ENCODE measurements around the gene LINC00237. TPM values are rescaled to one million over a fixed set of nuclear protein-coding genes. Genes with fewer than 3 reads are reported as not detected.
A peak's percentile ranks its signal among the peaks of the same experiment; 100 is the strongest.

Gene LINC00237
- total RNA-seq, 2 donors from 2014 or later = not detected

DNA sequence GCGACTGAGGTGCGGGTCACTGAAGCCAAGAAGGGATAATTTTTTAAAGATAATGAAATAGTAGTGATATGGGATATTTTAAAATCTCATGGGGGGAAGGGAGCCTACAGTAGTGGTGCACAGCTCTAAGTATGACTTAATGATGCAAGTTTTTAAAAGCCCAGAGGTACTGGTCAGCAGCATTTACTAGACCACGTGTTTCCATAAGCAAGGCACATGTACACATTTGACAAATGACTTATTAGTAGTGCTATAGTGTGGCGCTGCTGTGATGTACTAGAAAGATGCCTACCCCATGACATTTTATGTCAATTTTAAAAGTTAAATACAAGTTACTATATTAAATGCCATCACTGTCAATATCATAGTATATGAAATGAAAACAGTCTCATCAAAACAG, 7.5 kb upstream of the LINC00237 start:
- H3K4me3 Mint-ChIP-seq = no peak overlapping the region
- no peaks in the 10 kb centered on the region for H3K36me3 Mint-ChIP-seq
- no peak overlapping the region for H3K27ac Mint-ChIP-seq
- ATAC-seq (no peak), DNase-seq (ENCODE audit: low spot score) (no peak)
- no peaks in the 10 kb centered on the region for H3K9me3 Mint-ChIP-seq
- peaks cover 53 to 59% of the 10 kb centered on the region in 2 donors for H3K27me3 Mint-ChIP-seq
- peaks cover 0 to 3% of the 10 kb centered on the region in 2 donors for H3K4me1 Mint-ChIP-seq (ENCODE audit: low read depth in 2 of 2)

GRCh38 chr20:21111416-21111815, 5.3 kb upstream of the LINC00237 start:
- DNase-seq (ENCODE audit: low spot score) = no peak
- H3K4me1 Mint-ChIP-seq (ENCODE audit: low read depth in 2 of 2) = peaks cover 0 to 3% of the 10 kb centered on the region in 2 donors
- no peak overlapping the region for H3K27ac Mint-ChIP-seq
- H3K27me3 Mint-ChIP-seq = peaks cover 51 to 68% of the 10 kb centered on the region in 2 donors
- no peak for ATAC-seq
- no peak overlapping the region for H3K4me3 Mint-ChIP-seq
- H3K36me3 Mint-ChIP-seq = no peaks in the 10 kb centered on the region
- no peaks in the 10 kb centered on the region for H3K9me3 Mint-ChIP-seq

DNA sequence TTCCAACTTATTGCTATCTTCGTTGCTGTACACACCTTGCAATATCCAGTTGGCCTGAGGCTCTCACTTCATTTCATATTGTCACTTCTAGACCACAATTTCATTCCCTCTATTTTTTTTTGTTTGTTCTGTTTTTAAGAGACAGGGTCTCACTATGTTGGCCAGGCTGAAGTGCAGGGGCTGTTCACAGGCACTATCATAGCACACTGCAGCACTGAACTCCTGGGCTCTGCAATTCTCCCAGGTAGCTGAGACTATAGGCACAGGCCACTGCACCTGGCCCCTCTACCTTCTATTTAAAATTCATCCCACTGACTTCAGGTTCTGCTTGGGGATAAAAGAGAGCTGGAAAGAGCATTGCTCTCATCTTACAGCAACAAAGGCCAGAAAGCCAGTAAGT, 4.7 kb upstream of the LINC00237 start:
- Mint-ChIP-seq H3K4me1 (ENCODE audit: low read depth in 2 of 2) (peaks cover 0 to 5% of the 10 kb centered on the region in 2 donors), H3K9me3 (no peaks in the 10 kb centered on the region), H3K36me3 (no peaks in the 10 kb centered on the region), H3K4me3 (no peak overlapping the region), H3K27ac (no peak overlapping the region), H3K27me3 (peaks cover 51 to 70% of the 10 kb centered on the region in 2 donors)
- ATAC-seq (no peak), DNase-seq (ENCODE audit: low spot score) (no peak)

DNA sequence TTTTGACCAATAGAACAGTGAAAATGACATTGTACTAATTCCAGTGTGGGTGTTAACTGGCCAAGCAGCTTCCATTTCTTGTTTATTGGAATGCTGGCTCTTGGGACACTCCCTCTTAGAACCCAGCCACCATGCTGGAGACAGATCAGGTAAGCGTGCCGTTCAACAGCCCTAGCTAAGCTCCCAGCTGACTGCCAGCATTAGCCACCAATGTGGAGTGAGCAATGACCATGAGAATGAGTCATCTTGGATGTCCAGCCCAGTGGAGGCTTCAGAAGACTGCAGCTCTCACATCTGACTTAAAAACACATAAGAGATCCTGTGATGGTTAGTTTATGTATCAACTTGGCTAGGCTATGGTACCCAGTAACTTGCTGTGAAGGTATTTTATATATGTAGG, 3.0 kb upstream of the LINC00237 start:
- Mint-ChIP-seq H3K9me3 (no peaks in the 10 kb centered on the region), H3K4me1 (ENCODE audit: low read depth in 2 of 2) (peaks cover 0 to 4% of the 10 kb centered on the region in 2 donors), H3K27me3 (peaks cover 41 to 62% of the 10 kb centered on the region in 2 donors), H3K4me3 (no peak overlapping the region), H3K27ac (no peak overlapping the region), H3K36me3 (no peaks in the 10 kb centered on the region)
- no peak for DNase-seq (ENCODE audit: low spot score)
- no peak for ATAC-seq

DNA sequence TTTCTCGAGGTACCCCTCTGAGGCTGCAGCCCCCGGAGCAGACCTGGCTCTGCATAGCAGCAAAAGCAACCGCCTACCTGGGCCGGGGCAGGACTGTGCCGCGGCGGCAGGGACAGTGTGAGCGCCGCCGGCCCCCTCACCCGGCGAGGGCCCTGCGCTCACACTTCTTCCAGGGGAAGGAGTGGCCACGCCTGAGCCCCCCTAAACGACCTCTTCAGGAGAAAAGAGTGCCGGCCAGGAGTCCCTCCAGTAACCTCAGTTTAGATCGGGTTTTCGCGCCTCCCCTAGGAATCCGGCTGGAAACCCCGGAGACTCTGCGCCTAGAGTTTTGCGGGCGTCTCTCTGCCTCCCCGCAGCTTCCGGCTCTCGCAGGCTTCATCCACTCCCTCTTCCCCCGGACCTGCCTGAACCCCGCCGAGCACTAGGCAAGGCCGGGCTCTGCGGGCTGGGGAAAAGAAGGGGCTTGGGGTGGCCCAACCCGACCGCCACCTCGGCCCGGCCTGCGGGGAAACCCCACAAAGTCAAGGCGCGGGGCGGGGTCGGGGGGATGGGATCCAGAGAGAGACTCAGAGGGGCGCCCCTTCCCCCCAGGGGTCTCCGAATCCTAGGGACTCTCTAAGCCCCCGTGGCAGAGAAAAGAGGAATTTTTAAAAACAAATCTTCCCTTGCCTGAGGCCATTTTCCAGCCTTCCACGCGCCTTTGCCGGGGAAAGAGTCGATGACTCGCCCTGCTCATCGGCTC, 558 bp downstream of the LINC00237 start:
- no peak for DNase-seq (ENCODE audit: low spot score)
- Mint-ChIP-seq H3K9me3 (no peaks in the 10 kb centered on the region), H3K4me3 (no peak overlapping the region), H3K4me1 (ENCODE audit: low read depth in 2 of 2) (peaks cover 15 to 16% of the 10 kb centered on the region in 2 donors), H3K36me3 (no peaks in the 10 kb centered on the region), H3K27me3 (peaks cover 42 to 51% of the 10 kb centered on the region in 2 donors), H3K27ac (no peak overlapping the region)
- no peak for ATAC-seq

GRCh38 chr20:21104921-21105320, 1.2 kb downstream of the LINC00237 start:
- no peak overlapping the region for H3K27ac Mint-ChIP-seq
- ATAC-seq (no peak), DNase-seq (ENCODE audit: low spot score) (no peak)
- peaks cover 37 to 45% of the 10 kb centered on the region in 2 donors for H3K27me3 Mint-ChIP-seq
- no peak overlapping the region for H3K4me3 Mint-ChIP-seq
- no peaks in the 10 kb centered on the region for H3K36me3 Mint-ChIP-seq
- no peaks in the 10 kb centered on the region for H3K9me3 Mint-ChIP-seq
- H3K4me1 Mint-ChIP-seq (ENCODE audit: low read depth in 2 of 2) = peaks cover 19 to 20% of the 10 kb centered on the region in 2 donors

DNA sequence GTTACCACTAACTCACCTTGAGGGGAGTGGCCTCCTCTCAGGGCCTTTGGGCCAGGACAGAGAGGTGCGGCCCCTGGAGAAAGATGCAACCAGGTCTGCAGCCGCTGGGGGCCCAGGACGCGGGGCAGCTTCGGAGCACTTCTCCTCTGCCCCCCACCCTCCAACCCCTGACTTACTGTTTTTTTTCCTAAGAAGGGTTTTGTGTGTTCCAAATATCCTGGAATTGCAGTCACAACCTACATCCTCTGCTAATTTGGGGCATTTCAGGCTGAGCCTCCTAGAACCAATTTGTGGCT, 1.7 kb downstream of the LINC00237 start:
- H3K4me3 Mint-ChIP-seq = no peak overlapping the region

DNA sequence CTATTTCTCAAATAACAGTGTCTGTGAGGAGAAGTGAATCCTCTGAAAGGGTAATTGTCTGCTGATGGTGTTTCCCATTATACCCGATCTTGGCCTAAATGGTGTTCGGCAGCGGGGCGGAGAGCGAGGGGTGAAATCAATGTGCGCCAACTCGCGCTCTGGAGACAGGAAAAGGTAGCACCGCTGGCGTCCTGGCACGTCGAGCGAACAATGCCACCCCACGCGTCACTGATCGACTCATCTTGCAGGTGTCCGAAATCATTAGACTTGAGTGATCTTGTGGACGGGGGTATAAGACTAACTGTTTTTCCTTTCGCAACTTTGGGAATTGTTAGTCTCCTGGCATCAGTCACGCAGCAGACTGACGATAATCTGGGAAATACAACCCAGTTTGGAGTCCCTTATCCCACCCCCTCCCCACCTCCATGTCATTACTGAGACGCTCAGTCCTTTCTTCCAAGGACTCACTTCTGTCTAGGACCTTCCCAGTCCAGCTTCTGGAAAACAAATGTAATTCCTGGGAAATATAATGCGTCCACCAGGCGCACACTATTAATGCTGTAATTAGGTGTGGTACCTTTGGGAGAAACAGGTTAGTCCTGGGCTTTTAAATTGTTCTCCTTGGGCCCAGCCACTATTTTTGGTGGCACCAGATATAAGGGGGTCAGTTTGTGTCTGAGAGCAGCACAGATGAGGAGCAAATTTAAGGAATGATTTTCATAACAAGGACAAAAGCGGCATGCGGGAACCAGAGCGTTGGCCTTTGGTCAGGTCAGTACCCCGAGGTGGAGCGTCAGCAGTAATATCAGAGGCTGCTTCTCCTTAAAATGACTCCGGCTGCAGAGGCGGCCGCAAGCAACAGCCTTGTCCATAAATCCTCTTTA, 2.3 kb downstream of the LINC00237 start:
- no peaks in the 10 kb centered on the region for H3K36me3 Mint-ChIP-seq
- peaks cover 20 to 21% of the 10 kb centered on the region in 2 donors for H3K4me1 Mint-ChIP-seq (ENCODE audit: low read depth in 2 of 2)
- no peaks in the 10 kb centered on the region for H3K9me3 Mint-ChIP-seq
- no peak for ATAC-seq
- peak overlapping the region; percentile 80 for H3K4me3 Mint-ChIP-seq
- H3K27ac Mint-ChIP-seq = no peak overlapping the region
- peaks cover 37 to 43% of the 10 kb centered on the region in 2 donors for H3K27me3 Mint-ChIP-seq
- DNase-seq (ENCODE audit: low spot score) = no peak

More for the DNA sequence above, 1.7 kb downstream of the LINC00237 start:
- Mint-ChIP-seq H3K9me3 (no peaks in the 10 kb centered on the region), H3K36me3 (no peaks in the 10 kb centered on the region), H3K4me1 (ENCODE audit: low read depth in 2 of 2) (peaks cover 19 to 20% of the 10 kb centered on the region in 2 donors), H3K27ac (no peak overlapping the region), H3K27me3 (peaks cover 35 to 42% of the 10 kb centered on the region in 2 donors)
- ATAC-seq (no peak), DNase-seq (ENCODE audit: low spot score) (no peak)

DNA sequence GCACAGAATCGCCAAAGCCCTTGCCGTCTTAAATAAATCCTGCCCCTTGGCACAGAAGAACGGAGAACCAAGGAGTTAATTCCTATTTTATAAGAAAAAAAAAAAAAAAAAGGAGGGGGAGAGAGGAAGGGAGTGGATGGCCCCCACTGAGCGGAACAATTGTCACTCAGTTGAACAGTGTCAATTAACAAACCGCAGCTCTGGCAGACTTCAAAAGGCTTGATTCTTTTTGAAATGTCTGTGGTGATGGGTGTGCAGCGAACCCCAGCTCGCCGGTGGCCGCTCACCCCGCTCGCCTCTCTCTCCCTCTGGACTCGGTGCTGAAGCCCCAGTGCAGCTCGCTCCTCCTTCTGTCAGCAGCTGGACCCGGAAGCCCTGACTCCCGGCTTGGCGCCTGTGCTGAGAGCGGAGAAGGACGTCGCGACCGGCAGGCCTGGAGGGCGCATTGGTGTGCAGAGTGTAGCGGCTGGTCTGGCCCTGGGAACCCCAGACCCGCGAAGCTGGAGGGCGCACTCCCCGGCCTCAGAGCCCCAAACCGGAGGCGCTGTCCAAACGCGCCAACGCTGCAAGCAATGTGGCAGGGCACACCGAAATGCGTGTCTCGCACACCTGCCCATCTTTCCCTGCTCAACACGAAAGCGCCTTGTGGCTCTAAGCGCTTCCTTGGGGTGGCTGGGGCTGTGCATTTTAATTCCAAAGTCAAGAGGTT, 3.4 kb downstream of the LINC00237 start:
- H3K9me3 Mint-ChIP-seq = no peaks in the 10 kb centered on the region
- peaks cover 37 to 43% of the 10 kb centered on the region in 2 donors for H3K27me3 Mint-ChIP-seq
- H3K4me1 Mint-ChIP-seq (ENCODE audit: low read depth in 2 of 2) = peaks cover 20 to 26% of the 10 kb centered on the region in 2 donors
- H3K4me3 Mint-ChIP-seq = peak overlapping the region; percentile 80
- ATAC-seq = peak; percentile 48 to 66
- DNase-seq (ENCODE audit: low spot score) = no peak
- no peaks in the 10 kb centered on the region for H3K36me3 Mint-ChIP-seq
- H3K27ac Mint-ChIP-seq = peak overlapping the region in 1 of 2 donors; percentile 99

DNA sequence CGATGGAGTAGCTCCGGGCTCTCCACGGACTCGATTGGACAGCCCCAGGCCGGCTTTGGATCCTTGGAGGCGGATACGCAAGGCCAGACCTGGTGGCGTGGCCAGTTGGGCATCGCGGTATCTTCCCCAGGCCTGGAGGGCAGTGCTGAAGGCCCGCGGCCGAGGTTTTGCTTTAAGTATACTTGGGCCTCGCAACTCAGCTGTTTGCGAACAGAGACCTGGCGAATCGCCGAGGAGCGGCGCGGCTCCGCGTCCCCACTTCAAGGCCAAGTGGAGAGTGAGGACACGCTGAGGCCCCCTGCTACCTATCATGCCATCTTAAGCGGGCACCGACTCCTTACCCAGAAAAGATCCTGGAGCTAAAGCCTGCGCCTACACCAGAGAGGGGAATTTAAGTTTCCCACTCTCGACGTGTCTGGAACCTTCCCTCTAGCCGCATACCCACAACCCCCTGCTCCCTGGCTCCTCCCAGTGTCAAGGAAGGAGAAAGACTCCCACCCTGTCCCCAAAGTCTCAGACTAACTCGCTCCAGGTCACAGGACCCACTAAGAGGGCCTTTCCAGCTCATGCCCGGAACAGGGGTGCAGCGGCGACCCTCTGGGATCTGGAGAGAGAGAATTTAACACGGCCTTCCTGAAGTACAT, 4.1 kb downstream of the LINC00237 start:
- Mint-ChIP-seq H3K4me1 (ENCODE audit: low read depth in 2 of 2) (peaks cover 20 to 26% of the 10 kb centered on the region in 2 donors), H3K4me3 (peak overlapping the region; percentile 80), H3K9me3 (no peaks in the 10 kb centered on the region), H3K36me3 (no peaks in the 10 kb centered on the region), H3K27ac (peak overlapping the region in 1 of 2 donors; percentile 99), H3K27me3 (peaks cover 34 to 40% of the 10 kb centered on the region in 2 donors)
- DNase-seq (ENCODE audit: low spot score) = no peak
- no peak for ATAC-seq

DNA sequence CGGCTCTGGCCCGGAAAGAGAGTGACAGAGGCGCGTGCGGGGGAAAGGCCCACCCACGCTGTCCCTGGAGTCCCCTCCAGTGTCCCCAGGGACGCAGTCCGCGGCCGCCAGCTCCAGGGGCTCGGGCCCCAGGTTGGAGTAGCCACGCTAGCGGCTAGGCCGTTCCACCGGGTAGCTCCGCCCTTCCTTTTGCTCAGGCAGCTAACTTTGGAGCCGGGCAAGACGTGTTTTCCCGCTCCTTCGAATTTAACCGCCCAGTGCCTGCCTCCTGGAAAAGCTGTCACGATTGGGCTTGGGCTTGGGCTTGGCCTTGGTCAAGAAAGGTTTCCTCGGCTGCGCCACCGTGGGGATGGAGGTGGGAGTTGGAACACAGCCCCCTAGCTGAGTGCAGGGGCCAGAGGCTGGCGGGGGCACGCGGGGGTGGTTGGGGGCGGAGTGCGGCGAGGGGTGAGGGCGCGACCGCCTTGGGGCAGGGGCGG, 4.7 kb downstream of the LINC00237 start:
- DNase-seq (ENCODE audit: low spot score) = no peak

DNA sequence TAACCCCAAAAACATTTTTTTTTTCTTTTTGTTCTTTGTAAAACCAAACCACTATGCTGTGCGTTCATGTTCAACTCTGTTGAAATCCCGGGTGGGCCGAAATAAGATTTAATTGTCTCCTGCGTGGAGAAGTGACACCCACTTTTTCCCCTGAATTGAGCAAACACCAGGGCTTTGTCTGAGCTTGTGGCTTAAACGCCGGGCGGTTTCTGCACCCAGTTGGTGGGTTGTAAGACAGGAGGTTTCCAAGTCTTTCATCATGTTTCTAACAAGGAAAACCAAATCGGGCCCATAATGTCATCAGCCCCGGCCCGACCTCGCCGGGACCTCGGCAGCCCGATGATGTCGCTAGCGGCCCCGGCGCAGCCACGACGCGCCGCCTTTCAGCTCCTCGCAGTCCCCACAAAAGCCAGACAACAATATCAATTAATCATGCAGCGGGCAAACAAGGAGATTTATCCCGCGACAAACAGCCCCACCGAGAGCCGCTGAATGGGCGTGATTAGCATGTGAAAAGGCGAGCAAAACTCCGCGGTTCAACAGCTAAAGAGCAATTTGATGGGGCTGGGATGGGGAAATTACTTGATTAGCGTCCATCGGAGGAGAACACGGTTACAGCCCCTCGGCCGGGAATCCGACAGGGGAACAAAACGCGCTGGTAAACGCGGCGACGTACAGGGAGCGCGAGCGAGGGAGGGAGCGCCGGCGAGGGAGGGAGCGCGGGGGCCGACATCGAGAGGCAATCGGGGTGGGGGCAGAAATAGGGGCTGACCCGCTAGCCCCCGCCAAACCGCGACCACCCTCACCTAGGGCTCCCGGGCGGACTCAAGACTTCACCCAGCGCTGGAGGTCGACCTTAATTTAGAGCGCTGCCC, 5.3 kb downstream of the LINC00237 start:
- H3K36me3 Mint-ChIP-seq = no peaks in the 10 kb centered on the region
- ATAC-seq (peak; percentile 66 to 82), DNase-seq (ENCODE audit: low spot score) (peak; percentile 81)
- no peaks in the 10 kb centered on the region for H3K9me3 Mint-ChIP-seq
- H3K27ac Mint-ChIP-seq = peak overlapping the region; percentile 98 to 99
- peaks cover 37 to 39% of the 10 kb centered on the region in 2 donors for H3K27me3 Mint-ChIP-seq
- H3K4me3 Mint-ChIP-seq = peak overlapping the region; percentile 93
- H3K4me1 Mint-ChIP-seq (ENCODE audit: low read depth in 2 of 2) = peaks cover 17 to 26% of the 10 kb centered on the region in 2 donors

More for the DNA sequence above, 4.7 kb downstream of the LINC00237 start:
- ATAC-seq = peak in 1 of 2 donors; percentile 26
- no peaks in the 10 kb centered on the region for H3K36me3 Mint-ChIP-seq
- no peaks in the 10 kb centered on the region for H3K9me3 Mint-ChIP-seq
- H3K4me3 Mint-ChIP-seq = peak overlapping the region; percentile 93
- peak overlapping the region in 1 of 2 donors; percentile 99 for H3K27ac Mint-ChIP-seq
- H3K27me3 Mint-ChIP-seq = peaks cover 36 to 40% of the 10 kb centered on the region in 2 donors
- H3K4me1 Mint-ChIP-seq (ENCODE audit: low read depth in 2 of 2) = peaks cover 20 to 26% of the 10 kb centered on the region in 2 donors
